Right lobe of liver (tissue), 6 donors: Measurements from ENCODE around the gene PC. TPM values are rescaled to one million over a fixed set of nuclear protein-coding genes. Genes with fewer than 3 reads are reported as not detected.

ENCODE experiments used
- ATAC-seq, 4 donors: fragments of 200-7000 bp; cut with Tn5 transposase; one replicate each; pipeline ENCODE4 v1.9.1; 2020; ENCODE audit warnings: mild to moderate bottlenecking in 4 of 4, moderate library complexity in 4 of 4
- DNase-seq, 3 donors: peaks; one replicate each; pipeline ENCODE4 v3.0.0-alpha.2; 2020
- H3K27ac ChIP-seq, 3 donors: fragments of 200-600 bp; one replicate each; pipeline ENCODE4 v1.8.0; 2022
- H3K27me3 ChIP-seq, 2 donors: fragments of 200-600 bp; one replicate each; pipeline ENCODE4 v1.8.0; 2022
- H3K36me3 ChIP-seq, 4 donors: fragments of 200-600 bp; sonication (generic) in 1 of 4; one replicate each; pipeline versions ENCODE4 v1.5.1 to v1.8.0; 2017 to 2022; ENCODE audit warnings: control low read depth in 1 of 4
- H3K4me1 ChIP-seq, 4 donors: fragments of 200-600 bp; sonication (generic) in 1 of 4; one replicate each; pipeline versions ENCODE4 v1.5.1 to v1.8.0; 2017 to 2022; ENCODE audit warnings: control low read depth in 1 of 4
- H3K4me3 ChIP-seq, 3 donors: fragments of 200-600 bp; one replicate each; pipeline ENCODE4 v1.8.0; 2022
- H3K9me3 ChIP-seq, 4 donors: fragments of 200-600 bp; sonication (generic) in 1 of 4; one replicate each; pipeline versions ENCODE4 v1.5.1 to v1.8.0; 2017 to 2022; ENCODE audit warnings: control low read depth in 1 of 4
- CTCF ChIP-seq, 4 donors: fragments of 200-600 bp in 3 of 4; fragments of 450-650 bp in 1 of 4; IDR thresholded peaks; one replicate each; pipeline versions ENCODE4 v1.5.1 to v1.8.0; 2016 to 2022; ENCODE audit warnings: antibody characterized with exemption in 4 of 4, mild to moderate bottlenecking in 2 of 4
- POLR2A ChIP-seq: fragments of 450-650 bp; IDR thresholded peaks from one replicate; pipeline ENCODE4 v1.6.1; 2017; ENCODE audit warnings: antibody characterized with exemption, mild to moderate bottlenecking
- WGBS: methylation state at CpG from one replicate; pipeline ENCODE4 v1.1.6; 2018; ENCODE audit warnings: low coverage, low lambda C conversion rate; ENCODE audit not compliant: insufficient coverage; ENCODE audit errors: missing lambda C conversion rate; 5-methylcytosine and 5-hydroxymethylcytosine counted together
- intact Hi-C, 2 donors: fragments of 100-400 bp; cut with DNase I; formaldehyde crosslinking; loops; one replicate each; pipeline versions ENCODE4 v1.11.2 to v1.14.1; 2022
- total RNA-seq, 6 experiments: library from RNA; depleted of rRNA in 2 of 6; stranded (reverse); fragments of >200 nt in 2 of 6; fragmentation: NEBNext Ultra II Directional in 3 of 6; extraction: Animal tissue kit (Norgen Biotek cat#: 25700) in 3 of 6; gene quantifications; one replicate each; pipeline versions ENCODE4 v1.1.0 to v1.2.4, GENCODE V29; 2016 to 2023
- donor health status: DM: no; HTN: yes; CAD: no.
- donor health status: DM: no; HTN: no; CAD: no.
- donor health status: DM: no; HTN: no; CAD: no.
- donor health status: DM: no; HTN: yes; CAD: no.
- donor health status: DM: no; HTN: yes; CAD: no.

PC gene
- total RNA-seq, 6 experiments from 2014 or later: 265 to 457 (median 317) TPM

- Histone ChIP-seq H3K27me3 (no peaks in the 10 kb centered on the region), H3K4me3 (no peak overlapping the region), H3K4me1 (no peaks in the 10 kb centered on the region), H3K27ac (no peak overlapping the region), H3K9me3 (no peaks in the 10 kb centered on the region), H3K36me3 (peaks cover 0 to 93% (median 40%) of the 10 kb centered on the region in 4 donors)
- intact Hi-C loops: no loop called here
- DNase-seq: peak in 1 of 3 donors; percentile 28
- TF ChIP-seq CTCF (IDR thresholded peaks at IDR 0.05) (peak in 1 of 4 donors; percentile 27), POLR2A (no peak)
- peak; percentile 21 to 48 (median 32) for ATAC-seq
- 25% methylated on average over 2 of the region's 14 CpGs for WGBS
Observed at GRCh38 chr11:66867425-66868040, 90.7 kb downstream of the PC start.

GRCh38 chr11:66866511-66866986 lies 91.6 kb downstream of the PC start:
- no peak for TF ChIP-seq CTCF (IDR thresholded peaks at IDR 0.05)
- no peak for TF ChIP-seq POLR2A
- Histone ChIP-seq H3K36me3 (peaks cover 0 to 96% (median 41%) of the 10 kb centered on the region in 4 donors), H3K4me3 (no peak overlapping the region), H3K9me3 (no peaks in the 10 kb centered on the region), H3K4me1 (no peaks in the 10 kb centered on the region), H3K27me3 (no peaks in the 10 kb centered on the region), H3K27ac (no peak overlapping the region)
- ATAC-seq: no peak
- intact Hi-C loops: no loop called here
- no peak for DNase-seq
- WGBS: no CpG with 5 or more reads among the region's 7 CpGs

- WGBS: 88% methylated on average over 5 of the region's 23 CpGs
- H3K36me3 ChIP-seq: peaks cover 0 to 93% (median 39%) of the 10 kb centered on the region in 4 donors
- DNase-seq (peak in 1 of 3 donors; percentile 19), ATAC-seq (no peak)
- H3K27ac ChIP-seq: no peak overlapping the region
- no peak for TF ChIP-seq POLR2A
- TF ChIP-seq CTCF (IDR thresholded peaks at IDR 0.05): no peak
- H3K27me3 ChIP-seq: no peaks in the 10 kb centered on the region
- H3K4me3 ChIP-seq: no peak overlapping the region
- no peaks in the 10 kb centered on the region for H3K4me1 ChIP-seq
- intact Hi-C loops: no loop called here
- no peaks in the 10 kb centered on the region for H3K9me3 ChIP-seq
Observed at GRCh38 chr11:66866007-66866406, 92.2 kb downstream of the PC start.

- Histone ChIP-seq H3K27me3 (no peaks in the 10 kb centered on the region), H3K4me3 (no peak overlapping the region), H3K27ac (no peak overlapping the region), H3K9me3 (no peaks in the 10 kb centered on the region), H3K36me3 (peaks cover 0 to 93% (median 36%) of the 10 kb centered on the region in 4 donors), H3K4me1 (no peaks in the 10 kb centered on the region)
- ATAC-seq: no peak
- TF ChIP-seq CTCF (IDR thresholded peaks at IDR 0.05) (no peak), POLR2A (no peak)
- WGBS: 83% methylated on average over 2 of the region's 23 CpGs
- intact Hi-C loops: no loop called here
- no peak for DNase-seq
Observed at GRCh38 chr11:66864924-66865697, 93.1 kb downstream of the PC start.
